CD4-positive, alpha-beta T cell treated with Interleukin-4 for 4 hours (primary cell): Measurements from ENCODE around the gene NLRP5.
"Not testable (repeated sequence)": the region's sequence is repeated elsewhere in the genome, so short reads cannot be mapped to it uniquely, and the experiment has no call there.

ENCODE experiments used
- DNase-seq: peaks from one replicate; pipeline ENCODE4 v3.0.0-alpha.2; 2020

NLRP5 gene

GRCh38 chr19:55986487-55986886 is at the start of gene NLRP5:
Gene NLRP5 (plus strand): TSS chr19:55986775.
- DNase-seq: no peak

GRCh38 chr19:55939206-55939605 is 47.4 kb upstream of the NLRP5 start:
- no peak for DNase-seq

GRCh38 chr19:55940306-55940705 is 46.3 kb upstream of the NLRP5 start:
- no peak for DNase-seq

- DNase-seq: no peak
Observed at GRCh38 chr19:55947532-55947931, 39.0 kb upstream of the NLRP5 start, which contains the start of gene NLRP8. Gene NLRP8 (plus strand): TSS chr19:55947832.

- DNase-seq: not testable (repeated sequence)
Observed at GRCh38 chr19:55950566-55950965, 36.0 kb upstream of the NLRP5 start.

GRCh38 chr19:55956431-55956830 is 30.1 kb upstream of the NLRP5 start:
- no peak for DNase-seq

GRCh38 chr19:55958356-55958755 is 28.2 kb upstream of the NLRP5 start:
- no peak for DNase-seq

- no peak for DNase-seq
Observed at GRCh38 chr19:55959996-55960675, 26.4 kb upstream of the NLRP5 start.

- DNase-seq: no peak
Observed at GRCh38 chr19:55962186-55962585, 24.4 kb upstream of the NLRP5 start.

GRCh38 chr19:55973982-55974381 is 12.6 kb upstream of the NLRP5 start:
- DNase-seq: no peak

- DNase-seq: no peak
Observed at GRCh38 chr19:55980415-55980814, 6.2 kb upstream of the NLRP5 start.

- DNase-seq: no peak
Observed at GRCh38 chr19:55985254-55985653, 1.3 kb upstream of the NLRP5 start.

GRCh38 chr19:55990831-55991230 is 4.3 kb downstream of the NLRP5 start:
- DNase-seq: no peak

GRCh38 chr19:55993492-55993891 is 6.9 kb downstream of the NLRP5 start:
- DNase-seq: no peak

- DNase-seq: no peak
Observed at GRCh38 chr19:56014765-56015164, 28.2 kb downstream of the NLRP5 start.

GRCh38 chr19:56015756-56016155 is 29.2 kb downstream of the NLRP5 start:
- no peak for DNase-seq

GRCh38 chr19:56019325-56019724 is 32.8 kb downstream of the NLRP5 start:
- not testable (repeated sequence) for DNase-seq

- DNase-seq: not testable (repeated sequence)
Observed at GRCh38 chr19:56020355-56020975, 33.9 kb downstream of the NLRP5 start.

GRCh38 chr19:56026769-56027168 is 40.2 kb downstream of the NLRP5 start:
- no peak for DNase-seq

- DNase-seq: no peak
Observed at GRCh38 chr19:56053596-56053995, 67.0 kb downstream of the NLRP5 start.

- peak; percentile 57 for DNase-seq
Observed at GRCh38 chr19:56066152-56067023, 79.8 kb downstream of the NLRP5 start.

GRCh38 chr19:56069642-56070041 is 83.1 kb downstream of the NLRP5 start:
- no peak for DNase-seq

GRCh38 chr19:56071151-56071550 is 84.6 kb downstream of the NLRP5 start:
- no peak for DNase-seq

- DNase-seq: peak; percentile 40
Observed at GRCh38 chr19:56076498-56076897, 89.9 kb downstream of the NLRP5 start.
